AG04449 (cell line): Measurements from ENCODE around the gene RPS28.

Source experiments
- CTCF ChIA-PET: fragments of 350-600 bp; formaldehyde crosslinking; extraction: SDS; loops from one replicate; lab custom pipeline; 2021; ENCODE audit warnings: antibody characterized with exemption; lab: Yijun Ruan, JAX
- POLR2A ChIA-PET: fragments of 400-600, 350-600 bp; formaldehyde crosslinking; extraction: SDS; loops from one replicate; lab custom pipeline; 2020; ENCODE audit warnings: antibody characterized with exemption, inconsistent platforms; lab: Yijun Ruan, JAX
- DNase-seq: peaks from one replicate; pipeline ENCODE4 v3.0.0-alpha.2; 2010; ENCODE audit warnings: low read depth, low spot score
- H3K4me3 ChIP-seq: 2 replicates; pipeline ENCODE4 v1.5.1; 2011; ENCODE audit warnings: low read depth, mild to moderate bottlenecking, control low read depth, low read length
- TF ChIP-seq, protein P1 (sequence below): IDR thresholded peaks from one replicate; pipeline ENCODE4 v1.5.1; 2011; ENCODE audit warnings: mild to moderate bottlenecking, moderate library complexity, low read length, control low read depth, inconsistent platforms; ENCODE audit not compliant: insufficient read depth; ENCODE audit errors: missing control alignments

The RPS28 gene

DNA sequence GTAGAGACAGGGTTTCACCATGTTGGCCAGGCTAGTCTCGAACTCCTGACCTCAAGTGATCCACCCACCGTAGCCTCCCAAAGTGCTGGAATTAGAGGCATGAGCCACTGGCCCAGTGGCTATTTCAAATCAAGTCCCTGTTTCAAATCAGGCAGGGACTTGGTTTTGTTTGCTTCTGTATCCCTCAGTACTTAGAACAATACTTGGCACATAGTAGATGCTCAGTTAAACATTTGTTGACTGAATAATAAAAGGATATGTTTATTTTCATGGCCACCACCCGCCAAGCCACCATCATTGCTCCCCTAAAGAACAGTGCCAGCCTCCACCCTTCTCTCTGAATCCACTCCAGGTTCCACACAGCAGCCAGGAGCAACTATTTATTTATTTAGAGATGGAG lies 4.2 kb downstream of the RPS28 start:
- TF ChIP-seq, protein P1, sequence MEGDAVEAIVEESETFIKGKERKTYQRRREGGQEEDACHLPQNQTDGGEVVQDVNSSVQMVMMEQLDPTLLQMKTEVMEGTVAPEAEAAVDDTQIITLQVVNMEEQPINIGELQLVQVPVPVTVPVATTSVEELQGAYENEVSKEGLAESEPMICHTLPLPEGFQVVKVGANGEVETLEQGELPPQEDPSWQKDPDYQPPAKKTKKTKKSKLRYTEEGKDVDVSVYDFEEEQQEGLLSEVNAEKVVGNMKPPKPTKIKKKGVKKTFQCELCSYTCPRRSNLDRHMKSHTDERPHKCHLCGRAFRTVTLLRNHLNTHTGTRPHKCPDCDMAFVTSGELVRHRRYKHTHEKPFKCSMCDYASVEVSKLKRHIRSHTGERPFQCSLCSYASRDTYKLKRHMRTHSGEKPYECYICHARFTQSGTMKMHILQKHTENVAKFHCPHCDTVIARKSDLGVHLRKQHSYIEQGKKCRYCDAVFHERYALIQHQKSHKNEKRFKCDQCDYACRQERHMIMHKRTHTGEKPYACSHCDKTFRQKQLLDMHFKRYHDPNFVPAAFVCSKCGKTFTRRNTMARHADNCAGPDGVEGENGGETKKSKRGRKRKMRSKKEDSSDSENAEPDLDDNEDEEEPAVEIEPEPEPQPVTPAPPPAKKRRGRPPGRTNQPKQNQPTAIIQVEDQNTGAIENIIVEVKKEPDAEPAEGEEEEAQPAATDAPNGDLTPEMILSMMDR = no peak
- no peak overlapping the region for H3K4me3 ChIP-seq
- CTCF ChIA-PET = interaction anchor here (1.3 to 2.9 kb wide), 2 partner anchors 28 to 253 kb away, joined by 3 to 15 read pairs; no protein-coding TSS in a partner anchor
- DNase-seq = no peak
- POLR2A ChIA-PET = interaction anchor here (0.8 kb wide), 1 partner anchor 37 kb away, joined by 4 read pairs; no protein-coding TSS in a partner anchor

- CTCF ChIA-PET = interaction anchor here (1.7 kb wide), 1 partner anchor 24 kb away, joined by 6 read pairs; no protein-coding TSS in a partner anchor
- DNase-seq = no peak
- no peak overlapping the region for H3K4me3 ChIP-seq
- TF ChIP-seq, protein P1 = no peak
- POLR2A ChIA-PET = interaction anchor here (1.4 kb wide), 1 partner anchor 9 kb away, joined by 4 read pairs; the partner anchor contains the start of genes NDUFA7 and RPS28
Measured at GRCh38 chr19:8329996-8330395, 8.7 kb downstream of the RPS28 start.

- ChIA-PET POLR2A (interaction anchor here (1.0 to 1.4 kb wide), 2 partner anchors 7 to 10 kb away, joined by 3 to 4 read pairs; partner anchors contain the start of genes NDUFA7 and RPS28), CTCF (interaction anchor here (1.4 kb wide), 1 partner anchor 17 kb away, joined by 5 read pairs; no protein-coding TSS in a partner anchor)
- H3K4me3 ChIP-seq = no peak overlapping the region
- no peak for DNase-seq
- TF ChIP-seq, protein P1 = no peak
Measured at GRCh38 chr19:8331263-8331845, 10.1 kb downstream of the RPS28 start.

DNA sequence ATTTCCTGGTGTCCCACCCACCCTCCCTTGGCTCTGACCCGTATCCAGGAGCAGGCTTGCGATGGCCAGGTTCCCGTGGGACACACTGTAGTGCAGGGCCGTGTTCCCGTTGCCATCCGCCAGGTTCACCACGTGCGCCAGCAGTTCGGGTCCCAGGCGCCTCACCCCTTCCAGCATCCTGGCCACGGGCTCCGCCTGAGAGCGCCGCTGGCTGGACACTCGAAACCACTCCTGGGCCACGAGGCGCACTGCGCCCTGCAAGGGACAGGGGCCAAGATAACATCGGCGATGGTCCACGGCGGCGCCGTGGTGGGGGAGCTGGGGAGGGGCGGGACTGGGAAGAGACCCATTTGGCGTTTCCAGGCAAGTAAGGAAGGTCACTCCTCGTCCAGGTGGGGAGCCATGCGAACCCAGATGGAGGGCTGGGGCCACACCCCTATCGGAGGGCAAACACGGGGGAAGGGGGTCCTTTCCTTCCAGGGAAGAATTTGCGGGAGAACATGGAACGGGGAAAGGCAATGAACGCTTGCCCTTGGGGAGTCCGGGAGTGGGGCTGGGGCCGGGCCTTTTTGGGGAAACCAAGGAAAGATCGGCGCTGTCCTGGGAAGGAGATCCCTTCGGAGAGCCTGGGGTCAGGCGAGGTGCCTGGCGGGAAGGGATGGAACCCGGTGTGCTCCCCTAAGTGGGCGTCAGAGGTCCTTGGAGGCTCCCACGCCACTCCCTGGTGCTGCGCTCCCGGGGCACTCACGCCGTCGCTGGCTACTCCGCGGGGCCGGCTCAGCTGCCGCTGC lies 11.9 kb downstream of the RPS28 start:
- POLR2A ChIA-PET = no interaction called here
- DNase-seq = no peak

DNA sequence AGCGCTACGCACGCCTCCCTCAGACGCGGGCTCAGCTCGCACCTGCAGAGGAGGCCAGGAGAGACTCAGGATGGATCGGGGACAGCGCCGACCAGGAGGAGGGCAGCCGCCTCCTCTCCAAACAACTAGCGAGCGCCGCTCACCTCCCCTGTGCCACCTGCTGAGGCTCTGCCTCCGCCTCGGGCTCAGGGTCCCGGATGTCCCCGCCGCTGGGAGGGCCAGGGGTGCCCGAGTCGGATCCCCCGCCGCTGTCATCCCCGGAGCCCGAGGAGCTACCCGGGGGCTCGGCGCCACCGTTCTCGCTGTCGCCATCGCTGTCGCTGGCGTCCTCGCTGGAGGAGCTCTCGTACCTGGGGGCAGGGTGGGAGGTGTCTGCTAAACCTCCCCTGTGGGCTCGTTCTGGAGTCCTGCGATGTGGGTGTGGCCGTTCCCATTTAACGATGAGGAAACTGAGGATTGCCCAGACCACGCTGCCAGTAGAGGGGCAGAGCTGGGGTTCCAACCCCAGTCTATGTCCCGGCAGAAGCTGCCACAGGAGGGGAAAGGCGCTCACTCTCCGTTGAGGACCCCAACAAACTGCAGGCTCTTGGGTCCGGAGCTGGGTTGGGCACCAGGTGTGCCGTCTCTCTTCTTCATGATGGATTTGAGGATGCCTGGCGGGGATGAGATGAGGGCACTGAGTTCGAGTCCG lies 12.6 kb downstream of the RPS28 start:
- ChIA-PET POLR2A (interaction anchor here (1.9 kb wide), 1 partner anchor 12 kb away, joined by 10 read pairs; the partner anchor contains the start of genes NDUFA7 and RPS28), CTCF (interaction anchor here (1.5 to 2.5 kb wide), 3 partner anchors 10 to 244 kb away, joined by 5 to 14 read pairs (median 6); no protein-coding TSS in a partner anchor)
- no peak for DNase-seq
- TF ChIP-seq, protein P1 = no peak
- no peak overlapping the region for H3K4me3 ChIP-seq

More for the DNA sequence above, 11.9 kb downstream of the RPS28 start:
- TF ChIP-seq, protein P1 = no peak
- no peak overlapping the region for H3K4me3 ChIP-seq
- CTCF ChIA-PET = interaction anchor here (1.6 to 2.5 kb wide), 2 partner anchors 11 to 21 kb away, joined by 6 to 14 read pairs; no protein-coding TSS in a partner anchor
